ENCODE measurements around the gene RPL12. TPM values are rescaled to one million over a fixed set of nuclear protein-coding genes. Genes with fewer than 3 reads are reported as not detected.
A peak's percentile ranks its signal among the peaks of the same experiment; 100 is the strongest.

The RPL12 gene
- total and polyA plus RNA-seq, 2 of the 13 experiments (the other 11 are each of a cell fraction or from before 2014, with no cell fraction given) = 1,551 to 2,590 TPM

DNA sequence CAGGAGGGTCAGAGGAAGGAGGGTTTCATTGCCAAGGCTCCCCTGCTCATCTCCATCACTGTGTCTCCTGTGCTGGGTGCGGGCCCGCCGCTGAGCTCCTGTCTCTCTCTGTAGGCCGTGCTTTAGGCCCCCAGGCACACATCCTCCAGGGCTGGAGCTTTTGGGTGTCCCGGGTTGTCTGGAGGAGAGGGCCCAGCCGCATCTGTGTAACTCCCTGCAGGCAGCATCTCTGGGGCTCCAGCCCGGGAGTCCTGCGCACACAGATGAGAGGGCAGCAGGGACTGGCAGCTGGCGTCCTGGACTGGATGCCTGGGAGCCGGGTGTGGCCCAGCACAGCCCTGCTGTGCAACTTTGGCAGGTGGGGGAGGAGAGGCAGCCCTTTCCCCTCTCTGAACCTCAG, 40.3 kb upstream of the RPL12 start:
- Histone ChIP-seq H2AFZ (ENCODE audit: low read length) (no peak overlapping the region), H3K4me1 (ENCODE audit: insufficient read depth, low read length) (no peaks in the 10 kb centered on the region), H3K9me3 (ENCODE audit: low read length) (no peaks in the 10 kb centered on the region), H3K27ac (ENCODE audit: extremely low read length, insufficient read depth, low read length) (no peak overlapping the region), H3K9ac (ENCODE audit: insufficient read depth, low read depth, low read length) (no peak overlapping the region), H3K4me3 (replicated peaks in 1 of 3; ENCODE audit: insufficient read depth in 1 of 3, low read depth in 2 of 3, low read length in 3 of 3) (no peak overlapping the region), H3K36me3 (replicated peaks in 1 of 2; ENCODE audit: control insufficient read depth in 1 of 2, insufficient read depth in 2 of 2, low read length in 2 of 2) (peaks cover 9 to 44% of the 10 kb centered on the region in 2 experiments), H3K27me3 (ENCODE audit: control insufficient read depth in 1 of 2, insufficient read depth in 2 of 2, low read length in 2 of 2) (no peaks in the 10 kb centered on the region), H4K20me1 (ENCODE audit: insufficient read depth, low read length) (no peaks in the 10 kb centered on the region), H3K79me2 (ENCODE audit: insufficient read depth, low read length) (no peaks in the 10 kb centered on the region), H3K4me2 (ENCODE audit: low read depth, low read length) (no peak overlapping the region)
- WGBS (ENCODE audit: low lambda C conversion rate) = 80% methylated on average over 1 of the region's 10 CpGs
- in situ Hi-C loops (cut with HindIII; ENCODE audit: extremely low pct_ligation_motif_present, low pct_unique_long_range_greater_than_20kb) (no loop called here), intact Hi-C loops (cut with micrococcal nuclease; ENCODE audit: unreplicated experiment) (no loop called here)
- ATAC-seq (no peak), DNase-seq (ENCODE audit: low spot score) (no peak), FAIRE-seq (no peak)
- ChIA-PET CTCF (ENCODE audit: low intra/inter-chr PET ratio, low total read pairs) (no interaction called here), POLR2A (no interaction called here)
- no TSS peak for BruUV-seq (replicated peaks)
- TF ChIP-seq JDP2 (CRISPR knock-in tag; IDR thresholded peaks at IDR 0.05; ENCODE audit: borderline replicate concordance) = no peak
- TF ChIP-seq, protein P1, sequence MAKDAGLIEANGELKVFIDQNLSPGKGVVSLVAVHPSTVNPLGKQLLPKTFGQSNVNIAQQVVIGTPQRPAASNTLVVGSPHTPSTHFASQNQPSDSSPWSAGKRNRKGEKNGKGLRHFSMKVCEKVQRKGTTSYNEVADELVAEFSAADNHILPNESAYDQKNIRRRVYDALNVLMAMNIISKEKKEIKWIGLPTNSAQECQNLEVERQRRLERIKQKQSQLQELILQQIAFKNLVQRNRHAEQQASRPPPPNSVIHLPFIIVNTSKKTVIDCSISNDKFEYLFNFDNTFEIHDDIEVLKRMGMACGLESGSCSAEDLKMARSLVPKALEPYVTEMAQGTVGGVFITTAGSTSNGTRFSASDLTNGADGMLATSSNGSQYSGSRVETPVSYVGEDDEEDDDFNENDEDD (CRISPR knock-in tag; IDR thresholded peaks at IDR 0.05; ENCODE audit: borderline replicate concordance) = no peak

DNA sequence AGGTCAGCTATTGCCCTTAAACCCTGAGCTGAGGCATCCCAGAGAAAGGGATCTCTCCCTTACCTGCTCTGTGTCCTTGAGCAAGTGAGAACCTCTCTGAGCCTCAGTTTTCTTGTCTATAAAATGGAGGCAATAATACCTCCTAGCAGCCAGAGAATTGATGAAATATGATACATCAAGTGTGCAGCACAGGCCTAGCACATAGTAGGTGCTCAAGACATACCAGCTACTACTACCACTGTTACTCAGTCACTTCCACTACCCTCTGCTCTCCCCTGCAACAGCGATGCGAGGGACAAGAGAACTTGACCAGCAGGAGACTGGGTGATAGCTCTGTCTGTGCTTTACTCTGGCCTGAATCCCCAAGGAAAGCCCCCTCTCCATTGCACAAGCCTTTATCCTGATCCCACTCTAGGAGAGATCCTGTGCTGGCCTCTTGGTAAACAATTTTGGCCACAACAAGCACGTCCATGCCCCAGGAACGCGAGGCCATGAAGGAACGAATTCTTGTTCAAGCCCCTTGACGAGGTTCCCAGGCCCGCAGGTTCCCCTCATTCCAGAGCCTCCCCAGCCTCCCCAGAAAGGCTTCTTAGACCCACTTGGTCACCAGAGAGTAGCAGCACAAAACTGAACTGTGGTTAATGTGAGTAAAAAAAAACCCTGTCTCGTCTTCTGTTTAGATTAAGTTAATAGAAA, 39.5 kb upstream of the RPL12 start:
- CTCF ChIA-PET (ENCODE audit: low intra/inter-chr PET ratio, low total read pairs) = no interaction called here
- DNase-seq (ENCODE audit: low spot score) = no peak
- H3K27me3 ChIP-seq (ENCODE audit: control insufficient read depth in 1 of 2, insufficient read depth in 2 of 2, low read length in 2 of 2) = no peaks in the 10 kb centered on the region
- ATAC-seq = no peak
- BruUV-seq (replicated peaks) = no TSS peak
- peaks cover 14 to 43% of the 10 kb centered on the region in 2 experiments for H3K36me3 ChIP-seq (replicated peaks in 1 of 2; ENCODE audit: control insufficient read depth in 1 of 2, insufficient read depth in 2 of 2, low read length in 2 of 2)
- no peak overlapping the region for H3K4me2 ChIP-seq (ENCODE audit: low read depth, low read length)
- no peaks in the 10 kb centered on the region for H3K9me3 ChIP-seq (ENCODE audit: low read length)
- H2AFZ ChIP-seq (ENCODE audit: low read length) = no peak overlapping the region
- intact Hi-C loops (cut with micrococcal nuclease; ENCODE audit: unreplicated experiment) = no loop called here
- FAIRE-seq = no peak
- in situ Hi-C loops (cut with HindIII; ENCODE audit: extremely low pct_ligation_motif_present, low pct_unique_long_range_greater_than_20kb) = no loop called here
- no peak overlapping the region for H3K27ac ChIP-seq (ENCODE audit: extremely low read length, insufficient read depth, low read length)
- no peak overlapping the region for H3K4me3 ChIP-seq (replicated peaks in 1 of 3; ENCODE audit: insufficient read depth in 1 of 3, low read depth in 2 of 3, low read length in 3 of 3)
- TF ChIP-seq, protein P2, sequence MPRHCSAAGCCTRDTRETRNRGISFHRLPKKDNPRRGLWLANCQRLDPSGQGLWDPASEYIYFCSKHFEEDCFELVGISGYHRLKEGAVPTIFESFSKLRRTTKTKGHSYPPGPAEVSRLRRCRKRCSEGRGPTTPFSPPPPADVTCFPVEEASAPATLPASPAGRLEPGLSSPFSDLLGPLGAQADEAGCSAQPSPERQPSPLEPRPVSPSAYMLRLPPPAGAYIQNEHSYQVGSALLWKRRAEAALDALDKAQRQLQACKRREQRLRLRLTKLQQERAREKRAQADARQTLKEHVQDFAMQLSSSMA (CRISPR knock-in tag; IDR thresholded peaks at IDR 0.05) = no peak
- TF ChIP-seq MIER3 (CRISPR knock-in tag; IDR thresholded peaks at IDR 0.05; ENCODE audit: borderline replicate concordance) = no peak
- TF ChIP-seq ZKSCAN1 (IDR thresholded peaks at IDR 0.05; ENCODE audit: low read length) = peak; percentile 45; the same call in 1 of the 2 replicates
- TF ChIP-seq IKZF1 (IDR thresholded peaks at IDR 0.05) = no peak
- TF ChIP-seq, protein P3, sequence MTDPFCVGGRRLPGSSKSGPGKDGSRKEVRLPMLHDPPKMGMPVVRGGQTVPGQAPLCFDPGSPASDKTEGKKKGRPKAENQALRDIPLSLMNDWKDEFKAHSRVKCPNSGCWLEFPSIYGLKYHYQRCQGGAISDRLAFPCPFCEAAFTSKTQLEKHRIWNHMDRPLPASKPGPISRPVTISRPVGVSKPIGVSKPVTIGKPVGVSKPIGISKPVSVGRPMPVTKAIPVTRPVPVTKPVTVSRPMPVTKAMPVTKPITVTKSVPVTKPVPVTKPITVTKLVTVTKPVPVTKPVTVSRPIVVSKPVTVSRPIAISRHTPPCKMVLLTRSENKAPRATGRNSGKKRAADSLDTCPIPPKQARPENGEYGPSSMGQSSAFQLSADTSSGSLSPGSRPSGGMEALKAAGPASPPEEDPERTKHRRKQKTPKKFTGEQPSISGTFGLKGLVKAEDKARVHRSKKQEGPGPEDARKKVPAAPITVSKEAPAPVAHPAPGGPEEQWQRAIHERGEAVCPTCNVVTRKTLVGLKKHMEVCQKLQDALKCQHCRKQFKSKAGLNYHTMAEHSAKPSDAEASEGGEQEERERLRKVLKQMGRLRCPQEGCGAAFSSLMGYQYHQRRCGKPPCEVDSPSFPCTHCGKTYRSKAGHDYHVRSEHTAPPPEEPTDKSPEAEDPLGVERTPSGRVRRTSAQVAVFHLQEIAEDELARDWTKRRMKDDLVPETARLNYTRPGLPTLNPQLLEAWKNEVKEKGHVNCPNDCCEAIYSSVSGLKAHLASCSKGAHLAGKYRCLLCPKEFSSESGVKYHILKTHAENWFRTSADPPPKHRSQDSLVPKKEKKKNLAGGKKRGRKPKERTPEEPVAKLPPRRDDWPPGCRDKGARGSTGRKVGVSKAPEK (CRISPR knock-in tag; IDR thresholded peaks at IDR 0.05; ENCODE audit: borderline replicate concordance) = no peak
- 98% methylated on average over 8 of the region's 9 CpGs for WGBS (ENCODE audit: low lambda C conversion rate)
- H3K9ac ChIP-seq (ENCODE audit: insufficient read depth, low read depth, low read length) = no peak overlapping the region
- H3K4me1 ChIP-seq (ENCODE audit: insufficient read depth, low read length) = no peaks in the 10 kb centered on the region
- no peaks in the 10 kb centered on the region for H4K20me1 ChIP-seq (ENCODE audit: insufficient read depth, low read length)
- POLR2A ChIA-PET = no interaction called here
- no peaks in the 10 kb centered on the region for H3K79me2 ChIP-seq (ENCODE audit: insufficient read depth, low read length)

Measured in HepG2 (cell line).